Neural crest cell (in vitro differentiated cells): ENCODE measurements around the gene METAP1. TPM values are rescaled to one million over a fixed set of nuclear protein-coding genes. Genes with fewer than 3 reads are reported as not detected.
"Not testable (repeated sequence)": the region's sequence is repeated elsewhere in the genome, so short reads cannot be mapped to it uniquely, and the experiment has no call there.

Source experiments
- DNase-seq: peaks from one replicate; pipeline ENCODE4 v3.0.0; 2021; ENCODE audit warnings: low read depth, mixed read lengths, low spot score
- H3K27ac Mint-ChIP-seq: one replicate; pipeline ENCODE4 v1.8.0; 2021; ENCODE audit warnings: mild to moderate bottlenecking, mixed read lengths; ENCODE audit not compliant: unreplicated experiment
- H3K27me3 Mint-ChIP-seq: 2 replicates; pipeline ENCODE4 v1.8.0; 2021; ENCODE audit warnings: low read depth, mild to moderate bottlenecking, mixed read lengths
- H3K36me3 Mint-ChIP-seq: 2 replicates; pipeline ENCODE4 v1.8.0; 2021; ENCODE audit warnings: low read depth, mild to moderate bottlenecking, mixed read lengths
- H3K4me1 Mint-ChIP-seq: 2 replicates; pipeline ENCODE4 v1.8.0; 2021; ENCODE audit warnings: mixed read lengths
- H3K4me3 Mint-ChIP-seq: one replicate; pipeline ENCODE4 v1.8.0; 2021; ENCODE audit warnings: mild to moderate bottlenecking, mixed read lengths
- H3K9me3 Mint-ChIP-seq: 2 replicates; pipeline ENCODE4 v1.8.0; 2021; ENCODE audit warnings: mixed read lengths
- total RNA-seq: library from RNA; stranded (reverse); gene quantifications from 2 replicates; pipeline ENCODE4 v1.2.1, GENCODE V29; 2021
- TF ChIP-seq, protein P1 (sequence below): fragments of 200-600 bp; sonication (generic); conservative IDR thresholded peaks from 2 replicates; pipeline ENCODE4 v1.5.0; 2021; ENCODE audit warnings: antibody characterized with exemption, mild to moderate bottlenecking

METAP1 gene
- total RNA-seq, 1 donor from 2014 or later = 52.1 TPM

DNA sequence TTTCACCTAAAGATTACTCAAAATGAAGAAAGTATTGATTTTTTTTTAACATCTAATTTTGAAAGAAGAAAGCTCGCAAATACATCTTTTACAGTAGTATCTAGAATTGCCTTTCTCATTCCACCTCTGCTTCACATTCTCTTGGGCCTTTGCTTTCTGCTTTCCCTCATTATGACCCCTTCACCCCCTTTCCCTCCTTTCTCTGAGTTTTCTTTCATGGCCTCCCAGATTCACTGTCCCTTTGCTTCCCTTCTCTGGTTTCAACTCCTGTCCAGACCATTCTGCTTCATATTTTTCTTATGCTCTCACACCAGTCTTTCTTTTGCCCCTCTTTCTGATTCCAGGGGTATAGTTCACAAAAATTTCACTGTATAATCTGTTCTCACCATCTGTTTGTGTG is 64.0 kb downstream of the METAP1 start:
- Mint-ChIP-seq H3K4me3 (no peak overlapping the region), H3K27ac (peak overlapping the region; percentile 3), H3K36me3 (peaks cover 25% of the 10 kb centered on the region), H3K9me3 (no peaks in the 10 kb centered on the region), H3K27me3 (no peaks in the 10 kb centered on the region), H3K4me1 (peaks cover 21% of the 10 kb centered on the region)
- TF ChIP-seq, protein P1, sequence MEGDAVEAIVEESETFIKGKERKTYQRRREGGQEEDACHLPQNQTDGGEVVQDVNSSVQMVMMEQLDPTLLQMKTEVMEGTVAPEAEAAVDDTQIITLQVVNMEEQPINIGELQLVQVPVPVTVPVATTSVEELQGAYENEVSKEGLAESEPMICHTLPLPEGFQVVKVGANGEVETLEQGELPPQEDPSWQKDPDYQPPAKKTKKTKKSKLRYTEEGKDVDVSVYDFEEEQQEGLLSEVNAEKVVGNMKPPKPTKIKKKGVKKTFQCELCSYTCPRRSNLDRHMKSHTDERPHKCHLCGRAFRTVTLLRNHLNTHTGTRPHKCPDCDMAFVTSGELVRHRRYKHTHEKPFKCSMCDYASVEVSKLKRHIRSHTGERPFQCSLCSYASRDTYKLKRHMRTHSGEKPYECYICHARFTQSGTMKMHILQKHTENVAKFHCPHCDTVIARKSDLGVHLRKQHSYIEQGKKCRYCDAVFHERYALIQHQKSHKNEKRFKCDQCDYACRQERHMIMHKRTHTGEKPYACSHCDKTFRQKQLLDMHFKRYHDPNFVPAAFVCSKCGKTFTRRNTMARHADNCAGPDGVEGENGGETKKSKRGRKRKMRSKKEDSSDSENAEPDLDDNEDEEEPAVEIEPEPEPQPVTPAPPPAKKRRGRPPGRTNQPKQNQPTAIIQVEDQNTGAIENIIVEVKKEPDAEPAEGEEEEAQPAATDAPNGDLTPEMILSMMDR = no peak
- no peak for DNase-seq

GRCh38 chr4:99061048-99061700 is 65.7 kb downstream of the METAP1 start:
- TF ChIP-seq, protein P1 = no peak
- Mint-ChIP-seq H3K36me3 (peaks cover 38% of the 10 kb centered on the region), H3K27ac (peak overlapping the region; percentile 62), H3K4me1 (peaks cover 15% of the 10 kb centered on the region), H3K4me3 (no peak overlapping the region), H3K27me3 (no peaks in the 10 kb centered on the region), H3K9me3 (no peaks in the 10 kb centered on the region)
- DNase-seq = no peak

DNA sequence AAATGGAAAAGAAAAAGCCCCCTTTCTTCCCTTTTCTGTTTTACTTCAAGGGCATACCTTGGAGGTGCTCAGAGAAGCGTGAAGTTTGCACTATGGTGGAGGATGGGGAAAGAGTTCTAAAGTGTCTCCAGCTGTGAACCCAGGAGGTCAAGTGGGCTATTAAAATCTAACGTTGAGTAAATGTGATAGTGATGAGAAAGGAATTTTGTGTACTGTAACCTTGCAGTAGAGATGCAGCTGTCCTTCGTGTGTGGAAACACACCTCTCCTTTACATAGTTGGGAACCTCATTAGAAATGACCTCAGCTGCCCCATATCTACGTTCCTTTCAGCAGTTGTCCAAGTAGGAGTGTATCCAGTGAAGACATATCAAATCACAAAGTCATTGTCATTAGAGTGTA is 66.6 kb downstream of the METAP1 start:
- Mint-ChIP-seq H3K9me3 (no peaks in the 10 kb centered on the region), H3K27me3 (no peaks in the 10 kb centered on the region), H3K27ac (no peak overlapping the region), H3K36me3 (peaks cover 42% of the 10 kb centered on the region), H3K4me3 (no peak overlapping the region), H3K4me1 (peaks cover 14% of the 10 kb centered on the region)
- DNase-seq = no peak
- TF ChIP-seq, protein P1 = no peak

- not testable (repeated sequence) for H3K4me3 Mint-ChIP-seq, H3K4me1 Mint-ChIP-seq, H3K9me3 Mint-ChIP-seq, H3K27ac Mint-ChIP-seq, H3K27me3 Mint-ChIP-seq, DNase-seq
- peaks cover 39% of the 10 kb centered on the region for H3K36me3 Mint-ChIP-seq
Observed at GRCh38 chr4:99065521-99065920, 70.0 kb downstream of the METAP1 start.

DNA sequence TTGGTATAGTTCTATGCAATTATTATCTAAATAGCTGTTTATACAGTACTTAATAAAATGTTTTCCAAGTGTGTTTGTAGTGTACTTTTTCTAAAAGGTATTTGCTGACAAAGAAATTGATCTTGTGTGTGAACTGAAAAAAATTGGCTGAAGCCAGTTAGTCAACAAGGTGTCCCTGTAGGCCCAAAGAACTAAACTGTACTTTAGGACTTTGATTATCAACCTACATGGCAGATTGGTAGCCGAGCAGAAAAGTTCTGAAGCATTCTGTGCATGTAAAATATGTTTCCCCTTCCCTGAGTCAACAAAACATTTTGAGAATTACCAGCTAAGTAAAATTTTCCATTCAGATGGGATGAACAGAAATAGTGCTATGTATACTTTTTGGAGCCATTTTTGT is 72.1 kb downstream of the METAP1 start:
- no peaks in the 10 kb centered on the region for H3K9me3 Mint-ChIP-seq

DNA sequence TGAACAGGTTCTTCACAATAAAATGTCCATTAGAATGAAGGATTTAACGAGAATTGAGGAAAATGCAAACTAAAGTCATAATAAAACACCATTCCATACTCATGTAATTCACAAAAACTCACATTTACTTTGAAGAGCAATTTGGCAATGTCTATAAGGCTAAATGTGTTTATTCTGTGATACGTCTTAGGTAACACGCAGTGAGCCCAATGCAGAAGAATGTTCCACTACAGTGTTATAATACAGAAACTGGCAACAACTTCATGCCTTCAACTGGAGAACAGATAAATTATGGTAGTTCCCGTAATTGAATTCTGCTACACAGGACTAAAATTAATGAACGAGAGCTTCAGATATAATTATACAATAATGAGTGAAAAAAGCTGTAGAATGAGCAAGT is 75.6 kb downstream of the METAP1 start:
- no peaks in the 10 kb centered on the region for H3K9me3 Mint-ChIP-seq
- no peaks in the 10 kb centered on the region for H3K27me3 Mint-ChIP-seq
- DNase-seq = no peak
- peaks cover 6% of the 10 kb centered on the region for H3K4me1 Mint-ChIP-seq
- no peak overlapping the region for H3K27ac Mint-ChIP-seq
- TF ChIP-seq, protein P1 = no peak
- H3K36me3 Mint-ChIP-seq = peaks cover 22% of the 10 kb centered on the region
- no peak overlapping the region for H3K4me3 Mint-ChIP-seq

More for the DNA sequence above, 72.1 kb downstream of the METAP1 start:
- Mint-ChIP-seq H3K4me1 (no peaks in the 10 kb centered on the region), H3K4me3 (no peak overlapping the region), H3K36me3 (peaks cover 40% of the 10 kb centered on the region), H3K27ac (no peak overlapping the region), H3K27me3 (no peaks in the 10 kb centered on the region)
- no peak for DNase-seq
- TF ChIP-seq, protein P1 = no peak
